NCI-H82 (cell line): ENCODE results near the gene RIPOR1.
"Not testable (repeated sequence)": the region's sequence is repeated elsewhere in the genome, so short reads cannot be mapped to it uniquely, and the experiment has no call there.

Experiments used
- DNase-seq: peaks from one replicate; lab custom pipeline; 2025; lab: John Stamatoyannopoulos, UW

Gene RIPOR1

GRCh38 chr16:67517661-67518423 lies 10.8 kb upstream of the RIPOR1 start:
- DNase-seq = no peak

- DNase-seq = no peak
These were observed 10.0 kb upstream of the RIPOR1 start for GRCh38 chr16:67518676-67519075.

- no peak for DNase-seq
These were observed 9.4 kb upstream of the RIPOR1 start for GRCh38 chr16:67519242-67519641.

GRCh38 chr16:67521095-67521804 lies 7.4 kb upstream of the RIPOR1 start:
- peak; percentile 98 for DNase-seq

- DNase-seq = no peak
These were observed 3.3 kb upstream of the RIPOR1 start for GRCh38 chr16:67525176-67525860.

- no peak for DNase-seq
These were observed 2.4 kb upstream of the RIPOR1 start for GRCh38 chr16:67526149-67526791.

GRCh38 chr16:67528870-67529581 lies 397 bp downstream of the RIPOR1 start:
- peak; percentile 82 for DNase-seq

- DNase-seq = peak; percentile 49
These were observed 968 bp downstream of the RIPOR1 start for GRCh38 chr16:67529582-67530012.

GRCh38 chr16:67530013-67530939 lies 1.6 kb downstream of the RIPOR1 start:
- DNase-seq = no peak

GRCh38 chr16:67531247-67531646 lies 2.6 kb downstream of the RIPOR1 start:
- no peak for DNase-seq

GRCh38 chr16:67533024-67533560 lies 4.5 kb downstream of the RIPOR1 start:
- no peak for DNase-seq

- not testable (repeated sequence) for DNase-seq
These were observed 5.4 kb downstream of the RIPOR1 start for GRCh38 chr16:67533987-67534386.

- no peak for DNase-seq
These were observed 5.8 kb downstream of the RIPOR1 start for GRCh38 chr16:67534431-67534830.

GRCh38 chr16:67535201-67535600 lies 6.6 kb downstream of the RIPOR1 start:
- DNase-seq = no peak

GRCh38 chr16:67537270-67537635 lies 8.6 kb downstream of the RIPOR1 start:
- no peak for DNase-seq

GRCh38 chr16:67537636-67538591 lies 9.3 kb downstream of the RIPOR1 start:
- no peak for DNase-seq

GRCh38 chr16:67538666-67539101 lies 10.1 kb downstream of the RIPOR1 start:
- DNase-seq = no peak

GRCh38 chr16:67539271-67539670 lies 10.6 kb downstream of the RIPOR1 start:
- DNase-seq = no peak
